Coronary artery (tissue), 2 donors: ENCODE measurements around the gene RELL1.

Source experiments
- DNase-seq: peaks from one replicate; pipeline ENCODE4 v3.0.0-alpha.2; 2017; ENCODE audit warnings: low spot score
- H3K27ac ChIP-seq, 2 donors: fragments of 200-600 bp; sonication (generic); one replicate each; pipeline ENCODE4 v1.5.1; 2016 to 2019
- H3K4me3 ChIP-seq: fragments of 200-600 bp; sonication (generic); 2 replicates; pipeline ENCODE4 v1.5.1; 2016; ENCODE audit warnings: mild to moderate bottlenecking, moderate library complexity
- CTCF ChIP-seq: fragments of 200-600 bp; sonication (generic); IDR thresholded peaks from one replicate; pipeline ENCODE4 v1.5.1; 2019; ENCODE audit warnings: antibody characterized with exemption

RELL1 gene

GRCh38 chr4:37717576-37717975, 31.4 kb upstream of the RELL1 start:
- Histone ChIP-seq H3K4me3 (no peak overlapping the region), H3K27ac (no peak overlapping the region)
- no peak for TF ChIP-seq CTCF
- no peak for DNase-seq

GRCh38 chr4:37715889-37716402, 29.8 kb upstream of the RELL1 start:
- TF ChIP-seq CTCF: no peak
- Histone ChIP-seq H3K4me3 (no peak overlapping the region), H3K27ac (no peak overlapping the region)
- DNase-seq: no peak

- H3K4me3 ChIP-seq: no peak overlapping the region
- no peak for TF ChIP-seq CTCF
These were observed 24.3 kb upstream of the RELL1 start for GRCh38 chr4:37710491-37710890.

GRCh38 chr4:37706032-37706431, 19.9 kb upstream of the RELL1 start:
- no peak for DNase-seq
- TF ChIP-seq CTCF: no peak
- H3K4me3 ChIP-seq: no peak overlapping the region
- no peak overlapping the region for H3K27ac ChIP-seq

More at GRCh38 chr4:37710491-37710890, 24.3 kb upstream of the RELL1 start:
- DNase-seq: no peak
- H3K27ac ChIP-seq: no peak overlapping the region

- DNase-seq: no peak
- no peak for TF ChIP-seq CTCF
- H3K27ac ChIP-seq: no peak overlapping the region
- H3K4me3 ChIP-seq: no peak overlapping the region
These were observed 19.4 kb upstream of the RELL1 start for GRCh38 chr4:37705571-37705970.

- DNase-seq: no peak
- Histone ChIP-seq H3K4me3 (no peak overlapping the region), H3K27ac (no peak overlapping the region)
- no peak for TF ChIP-seq CTCF
These were observed 13.8 kb upstream of the RELL1 start for GRCh38 chr4:37699868-37700481.

GRCh38 chr4:37697566-37697965, 11.4 kb upstream of the RELL1 start:
- no peak for TF ChIP-seq CTCF

More at GRCh38 chr4:37697566-37697965, 11.4 kb upstream of the RELL1 start:
- no peak overlapping the region for H3K27ac ChIP-seq
- no peak overlapping the region for H3K4me3 ChIP-seq
- DNase-seq: no peak
